Common myeloid progenitor, CD34-positive (primary cell): Measurements from ENCODE around the gene SLC7A5.
"Not testable (repeated sequence)": the region's sequence is repeated elsewhere in the genome, so short reads cannot be mapped to it uniquely, and the experiment has no call there.

Source experiments
- CTCF ChIA-PET: fragments of 350-600 bp; sonication (Branson Sonifier 250); formaldehyde crosslinking; loops from one replicate; lab custom pipeline; 2021; ENCODE audit warnings: antibody characterized with exemption; lab: Charles Lee
- POLR2A ChIA-PET: fragments of 350-600 bp; sonication (Branson Sonifier 250); formaldehyde crosslinking; loops from one replicate; lab custom pipeline; 2021; ENCODE audit warnings: antibody characterized with exemption; lab: Charles Lee
- DNase-seq, 3 donors: peaks; one replicate each; pipeline versions ENCODE4 v3.0.0 to v3.0.0-alpha.2; 2013
- H3K27ac ChIP-seq, 2 experiments: 1 replicate in 1 of 2; 2 replicates in 1 of 2; pipeline ENCODE4 v1.7.0; 2013; ENCODE audit warnings: inconsistent platforms in 2 of 2, low read length in 2 of 2, mild to moderate bottlenecking in 2 of 2, low read depth in 1 of 2, moderate library complexity in 1 of 2; ENCODE audit not compliant: severe bottlenecking in 2 of 2, insufficient read depth in 1 of 2, poor library complexity in 1 of 2
- H3K27me3 ChIP-seq, 5 experiments: replicated peaks in 2 of 5; 1 replicate in 3 of 5; 2 replicates in 2 of 5; pipeline versions ENCODE4 v1.6.1 to v1.7.0; 2013; ENCODE audit warnings: low read length in 4 of 5, mild to moderate bottlenecking in 2 of 5, moderate library complexity in 2 of 5, inconsistent platforms in 1 of 5; ENCODE audit not compliant: insufficient read depth in 5 of 5, control insufficient read depth in 4 of 5
- H3K36me3 ChIP-seq, 4 experiments: 1 replicate in 2 of 4; 2 replicates in 2 of 4; pipeline versions ENCODE4 v1.6.1 to v1.7.0; 2013; ENCODE audit warnings: low read length in 3 of 4, control low read depth in 1 of 4, mild to moderate bottlenecking in 1 of 4; ENCODE audit not compliant: control insufficient read depth in 4 of 4, insufficient read depth in 4 of 4
- H3K4me1 ChIP-seq, 4 experiments: 1 replicate in 3 of 4; 2 replicates in 1 of 4; pipeline versions ENCODE4 v1.6.1 to v1.7.1; 2013; ENCODE audit warnings: low read length in 3 of 4, mild to moderate bottlenecking in 3 of 4, control low read depth in 1 of 4, inconsistent platforms in 1 of 4, moderate library complexity in 1 of 4; ENCODE audit not compliant: control insufficient read depth in 4 of 4, insufficient read depth in 4 of 4; ENCODE audit errors: control extremely low read depth in 1 of 4
- H3K4me3 ChIP-seq, 7 experiments: 1 replicate in 4 of 7; 2 replicates in 3 of 7; pipeline versions ENCODE4 v1.5.1 to v1.7.0; 2013; ENCODE audit warnings: mild to moderate bottlenecking in 7 of 7, low read length in 6 of 7, moderate library complexity in 6 of 7, inconsistent platforms in 2 of 7, low read depth in 2 of 7, control low read depth in 1 of 7; ENCODE audit not compliant: insufficient read depth in 4 of 7, control insufficient read depth in 1 of 7; ENCODE audit errors: extremely low read depth in 1 of 7
- H3K9me3 ChIP-seq, 5 experiments: 1 replicate in 4 of 5; 2 replicates in 1 of 5; pipeline versions ENCODE4 v1.6.1 to v1.7.1; 2013; ENCODE audit warnings: low read length in 4 of 5, mild to moderate bottlenecking in 2 of 5, inconsistent platforms in 1 of 5, low read depth in 1 of 5, moderate library complexity in 1 of 5; ENCODE audit not compliant: control insufficient read depth in 4 of 5, insufficient read depth in 2 of 5; ENCODE audit errors: control extremely low read depth in 1 of 5
- WGBS: methylation state at CpG from one replicate; pipeline ENCODE4 v1.1.5; 2013; ENCODE audit not compliant: insufficient coverage; 5-methylcytosine and 5-hydroxymethylcytosine counted together

Gene SLC7A5

GRCh38 chr16:87897521-87898505, 28.5 kb upstream of the SLC7A5 start:
- Histone ChIP-seq H3K9me3 (no peaks in the 10 kb centered on the region), H3K27me3 (no peaks in the 10 kb centered on the region), H3K36me3 (no peaks in the 10 kb centered on the region), H3K4me3 (no peak overlapping the region), H3K4me1 (peaks cover 0 to 46% (median 39%) of the 10 kb centered on the region in 4 experiments), H3K27ac (no peak overlapping the region)
- ChIA-PET CTCF (interaction anchor here (0.9 to 2.5 kb wide), 5 partner anchors 10 to 119 kb away, joined by 3 to 9 read pairs (median 6); no protein-coding TSS in a partner anchor), POLR2A (no interaction called here)
- 79% methylated on average over 15 of the region's 20 CpGs for WGBS
- DNase-seq = peak in 2 of 3 donors; percentile 45 to 59

DNA sequence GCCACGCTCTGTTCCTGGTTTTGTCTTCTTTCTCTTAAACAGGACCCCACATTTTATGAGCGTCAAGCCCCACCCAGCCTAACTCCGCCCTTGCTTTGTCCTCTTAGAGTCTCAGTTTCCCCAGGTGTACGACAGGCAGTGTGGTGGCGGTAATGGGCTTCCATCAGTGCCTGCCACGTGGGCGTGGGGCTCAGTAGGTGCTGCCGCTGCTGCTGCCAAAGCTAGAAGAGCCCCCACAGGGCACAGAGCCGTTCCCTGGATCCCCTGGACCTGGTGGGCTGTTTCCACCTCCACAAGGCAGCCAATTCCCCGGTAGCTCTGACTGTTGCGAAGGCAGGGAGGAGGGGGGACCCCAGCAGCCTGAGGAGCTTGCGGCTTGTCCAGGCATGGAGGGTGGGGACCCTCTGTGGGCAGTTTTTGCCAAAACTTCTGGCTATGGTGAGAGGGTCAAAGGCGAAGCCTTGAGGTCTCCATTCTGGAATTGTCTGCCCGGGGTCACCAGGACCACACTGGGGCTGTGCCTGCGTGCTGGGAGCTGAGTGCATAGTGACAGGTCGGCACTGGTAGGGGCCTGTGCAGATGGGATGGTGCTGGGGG, 27.7 kb upstream of the SLC7A5 start:
- H3K4me1 ChIP-seq = peaks cover 0 to 46% (median 39%) of the 10 kb centered on the region in 4 experiments
- POLR2A ChIA-PET, H3K4me3 ChIP-seq, H3K9me3 ChIP-seq, H3K27me3 ChIP-seq, H3K36me3 ChIP-seq, H3K27ac ChIP-seq, DNase-seq: not testable (repeated sequence)
- CTCF ChIA-PET = interaction anchor here (0.9 to 2.6 kb wide), 5 partner anchors 11 to 118 kb away, joined by 3 to 9 read pairs (median 6); no protein-coding TSS in a partner anchor
- WGBS = 97% methylated on average over 13 of the region's 16 CpGs

DNA sequence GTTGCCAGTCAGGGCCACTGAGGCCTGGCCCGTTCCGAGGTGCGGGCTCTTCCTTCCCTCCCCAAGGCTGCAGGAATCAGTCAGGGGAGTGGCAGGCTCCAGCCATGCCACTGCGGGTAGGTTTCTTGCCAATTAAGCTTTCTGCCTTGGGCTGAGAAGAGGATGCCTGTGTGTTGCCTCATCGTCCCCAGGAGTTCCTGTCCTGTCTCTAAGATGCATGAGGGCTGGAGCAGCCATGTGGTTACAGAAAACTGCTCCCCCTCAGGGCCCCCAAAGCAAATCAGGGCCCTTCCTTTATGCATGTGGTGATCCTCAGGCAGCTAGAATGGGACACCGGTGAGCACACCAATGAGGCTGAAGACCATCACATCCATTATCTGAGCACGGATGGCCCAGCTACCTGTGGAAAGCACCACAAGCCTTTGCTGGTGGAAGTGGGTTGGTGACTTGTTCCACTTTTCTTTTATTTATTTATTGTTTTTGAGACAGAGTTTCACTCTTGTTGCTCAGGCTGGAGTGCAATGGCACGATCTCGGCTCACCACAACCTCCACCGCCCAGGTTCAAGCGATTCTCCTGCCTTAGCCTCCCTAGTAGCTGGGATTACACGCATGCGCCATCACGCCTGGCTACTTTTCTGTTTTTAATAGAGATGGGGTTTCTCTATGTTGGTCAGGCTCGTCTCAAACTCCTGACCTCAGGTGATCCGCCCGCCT, 27.0 kb upstream of the SLC7A5 start:
- WGBS = 71% methylated on average over 15 of the region's 17 CpGs
- DNase-seq = peak in 2 of 3 donors; percentile 45 to 54
- peak overlapping the region in 1 of 7 experiments; percentile 35 for H3K4me3 ChIP-seq
- H3K27me3 ChIP-seq, H3K36me3 ChIP-seq, POLR2A ChIA-PET, H3K27ac ChIP-seq, H3K9me3 ChIP-seq: not testable (repeated sequence)
- CTCF ChIA-PET = interaction anchor here (0.6 to 2.6 kb wide), 5 partner anchors 9 to 117 kb away, joined by 3 to 6 read pairs (median 6); no protein-coding TSS in a partner anchor
- H3K4me1 ChIP-seq = peaks cover 0 to 46% (median 39%) of the 10 kb centered on the region in 4 experiments

- no peak overlapping the region for H3K27ac ChIP-seq
- ChIA-PET CTCF (interaction anchor here (0.6 to 2.6 kb wide), 6 partner anchors 10 to 117 kb away, joined by 3 to 6 read pairs (median 5); no protein-coding TSS in a partner anchor), POLR2A (no interaction called here)
- no peaks in the 10 kb centered on the region for H3K27me3 ChIP-seq
- no peaks in the 10 kb centered on the region for H3K9me3 ChIP-seq
- H3K36me3 ChIP-seq = no peaks in the 10 kb centered on the region
- 0% methylated on average over 10 of the region's 10 CpGs for WGBS
- no peak overlapping the region for H3K4me3 ChIP-seq
- H3K4me1 ChIP-seq = peaks cover 0 to 46% (median 39%) of the 10 kb centered on the region in 4 experiments
- peak; percentile 77 to 97 (median 96) for DNase-seq
Measured at GRCh38 chr16:87895641-87896141, 26.4 kb upstream of the SLC7A5 start.

GRCh38 chr16:87894005-87894404, 24.7 kb upstream of the SLC7A5 start:
- H3K27me3 ChIP-seq, H3K27ac ChIP-seq, POLR2A ChIA-PET, H3K9me3 ChIP-seq, H3K4me3 ChIP-seq, DNase-seq, H3K36me3 ChIP-seq: not testable (repeated sequence)
- CTCF ChIA-PET = interaction anchor here (1.1 kb wide), 1 partner anchor 115 kb away, joined by 4 read pairs; no protein-coding TSS in a partner anchor
- 24% methylated on average over 4 of the region's 4 CpGs for WGBS
- peaks cover 0 to 46% (median 39%) of the 10 kb centered on the region in 4 experiments for H3K4me1 ChIP-seq

DNA sequence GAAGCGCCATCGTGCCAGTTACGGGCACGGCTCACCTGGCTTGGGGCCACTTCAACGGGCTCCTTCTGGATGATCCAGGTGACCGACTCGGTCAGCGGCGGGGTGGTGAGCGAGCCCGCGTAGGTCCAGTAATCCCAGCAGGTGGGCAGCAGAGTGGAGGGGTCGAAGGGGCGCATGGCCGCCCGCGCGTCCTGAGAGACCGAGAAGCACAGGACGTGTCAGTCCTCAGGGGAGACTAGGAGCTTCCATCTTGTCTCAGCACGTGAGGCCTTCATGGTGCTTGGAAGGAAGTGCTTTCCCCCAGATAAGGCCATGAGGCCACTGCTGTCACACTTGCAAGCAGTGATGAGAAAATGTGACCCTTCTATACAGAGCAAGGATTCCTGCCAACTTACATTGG, 22.5 kb upstream of the SLC7A5 start:
- CTCF ChIA-PET = interaction anchor here (1.4 kb wide), 1 partner anchor 42 kb away, joined by 3 read pairs; no protein-coding TSS in a partner anchor
- no peak for DNase-seq
- Histone ChIP-seq H3K9me3 (no peaks in the 10 kb centered on the region), H3K4me3 (no peak overlapping the region), H3K4me1 (peaks cover 0 to 29% (median 25%) of the 10 kb centered on the region in 4 experiments), H3K36me3 (no peaks in the 10 kb centered on the region), H3K27me3 (no peaks in the 10 kb centered on the region), H3K27ac (no peak overlapping the region)
- WGBS = 95% methylated on average over 18 of the region's 21 CpGs
- POLR2A ChIA-PET = no interaction called here
